GM12801 (cell line): ENCODE measurements around the gene CLDN10.

ENCODE experiments used
- CTCF ChIP-seq: IDR thresholded peaks from one replicate; pipeline ENCODE4 v1.5.1; 2011; ENCODE audit warnings: control low read depth; ENCODE audit not compliant: insufficient read length; ENCODE audit errors: extremely low read depth

The CLDN10 gene

GRCh38 chr13:95559100-95559499 lies 6.6 kb downstream of the CLDN10 start:
- no peak for TF ChIP-seq CTCF

GRCh38 chr13:95560387-95560786 lies 7.9 kb downstream of the CLDN10 start:
- TF ChIP-seq CTCF: no peak

DNA sequence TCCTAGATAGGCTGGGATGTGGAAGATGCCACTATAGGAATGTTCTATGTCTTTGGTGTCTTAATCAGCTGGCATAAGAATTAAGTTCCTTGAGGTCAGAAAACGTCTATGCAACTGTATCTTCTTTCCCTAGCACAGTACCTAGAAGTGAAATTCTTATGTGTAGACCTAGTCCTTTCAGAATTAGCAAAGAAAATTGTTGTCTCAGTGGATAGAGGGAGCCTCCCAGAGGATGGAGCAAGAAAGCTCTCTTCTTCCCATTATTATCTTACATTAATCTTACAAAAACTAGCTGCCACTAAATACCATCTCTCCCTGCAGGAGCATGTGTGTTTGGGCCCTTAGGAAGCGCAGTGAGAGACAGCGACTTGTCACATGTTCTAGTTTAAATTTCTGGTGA lies 11.6 kb downstream of the CLDN10 start:
- no peak for TF ChIP-seq CTCF

DNA sequence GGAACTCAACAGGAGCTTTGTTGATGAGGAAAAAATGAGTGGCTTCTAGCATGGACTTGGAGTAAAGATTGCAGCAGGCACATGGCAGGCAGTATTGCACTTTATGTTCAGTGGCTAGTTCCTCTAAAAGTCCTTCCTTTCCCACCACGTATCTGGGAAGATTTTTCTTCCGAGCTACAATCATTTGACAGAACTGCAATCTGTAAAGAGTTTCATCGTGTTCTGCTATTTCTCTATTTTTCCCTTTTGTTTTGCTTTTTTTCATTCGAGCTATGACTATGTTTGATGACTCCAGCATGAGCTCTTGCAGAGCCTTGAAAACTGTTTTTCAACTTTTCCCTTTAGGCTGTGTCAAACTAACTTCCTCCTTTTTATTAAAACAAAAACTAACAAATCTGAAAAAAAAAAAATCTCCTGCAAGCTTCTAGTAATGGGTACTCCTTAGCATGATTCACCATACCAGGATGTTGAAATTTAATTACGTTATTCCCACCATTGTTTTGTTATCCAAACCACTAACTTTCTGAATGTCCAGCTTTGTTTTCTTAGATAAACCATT lies 12.3 kb downstream of the CLDN10 start:
- TF ChIP-seq CTCF: no peak

- no peak for TF ChIP-seq CTCF
Observed at GRCh38 chr13:95568131-95568530, 15.6 kb downstream of the CLDN10 start.

DNA sequence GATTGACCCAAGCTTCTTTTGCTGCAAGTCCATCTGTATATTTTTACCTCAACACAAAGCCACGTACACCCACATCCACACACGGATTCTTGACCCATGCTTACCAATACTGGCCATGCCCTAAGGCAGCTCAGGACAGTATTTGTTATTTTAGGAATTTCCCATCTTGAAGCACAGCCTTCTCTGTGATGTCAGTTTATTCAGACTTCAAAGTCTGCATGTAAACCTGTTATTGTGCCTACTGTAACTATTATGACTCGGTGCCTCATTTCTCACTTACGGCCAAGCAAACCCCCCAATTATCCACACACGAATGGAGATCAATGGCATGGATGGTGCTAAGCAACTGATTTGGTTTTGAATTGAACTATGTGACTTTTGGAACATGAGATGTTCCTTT lies 17.5 kb downstream of the CLDN10 start:
- TF ChIP-seq CTCF: no peak

GRCh38 chr13:95571941-95572340 lies 19.4 kb downstream of the CLDN10 start:
- TF ChIP-seq CTCF: no peak

GRCh38 chr13:95573221-95573620 lies 20.7 kb downstream of the CLDN10 start:
- no peak for TF ChIP-seq CTCF
